Panc1 (cell line): ENCODE results near the gene ANGPTL7. TPM values are rescaled to one million over a fixed set of nuclear protein-coding genes. Genes with fewer than 3 reads are reported as not detected.

Experiments
- ATAC-seq: fragments of 200-7000 bp; cut with Tn5 transposase; 2 replicates; pipeline ENCODE4 v1.9.1; 2020; ENCODE audit warnings: mild to moderate bottlenecking, moderate library complexity
- BruUV-seq: library from RNA; stranded (reverse); fragments of 400-500 nt; replicated peaks from 2 replicates; lab custom pipeline; 2021; lab: Mats Ljungman, UMichigan
- CTCF ChIA-PET: fragments of 300-600 bp; sonication (Branson Sonifier 250); formaldehyde crosslinking; loops from one replicate; lab custom pipeline; 2022; ENCODE audit warnings: antibody characterized with exemption; lab: Charles Lee
- POLR2A ChIA-PET: fragments of 300-600 bp; sonication (Branson Sonifier 250); formaldehyde crosslinking; loops from one replicate; lab custom pipeline; 2022; ENCODE audit warnings: antibody characterized with exemption; lab: Charles Lee
- DNase-seq: peaks from one replicate; pipeline ENCODE4 v3.0.0-alpha.2; 2010; ENCODE audit warnings: low read depth, low spot score
- H3K27ac ChIP-seq: 2 replicates; pipeline ENCODE4 v1.5.1; 2011; ENCODE audit warnings: mild to moderate bottlenecking, low read length, inconsistent platforms
- H3K27me3 ChIP-seq: fragments of 200-500 bp; sonication (Bioruptor generic); 2 replicates; pipeline ENCODE4 v1.6.0; 2014; ENCODE audit warnings: low read length, inconsistent platforms; ENCODE audit not compliant: control insufficient read depth, insufficient read depth
- H3K36me3 ChIP-seq: fragments of 200-500 bp; sonication (Bioruptor generic); 2 replicates; pipeline ENCODE4 v1.5.1; 2014; ENCODE audit warnings: inconsistent platforms, mild to moderate bottlenecking, low read length, moderate library complexity; ENCODE audit not compliant: control insufficient read depth, insufficient read depth
- H3K4me1 ChIP-seq: 2 replicates; pipeline ENCODE4 v1.5.1; 2011; ENCODE audit warnings: inconsistent platforms, mild to moderate bottlenecking, low read length, moderate library complexity; ENCODE audit not compliant: control insufficient read depth, insufficient read depth
- H3K4me3 ChIP-seq, 2 experiments: 2 replicates each; pipeline ENCODE4 v1.5.1; 2011 to 2012; ENCODE audit warnings: low read depth in 2 of 2, low read length in 2 of 2, mild to moderate bottlenecking in 2 of 2, inconsistent platforms in 1 of 2, moderate library complexity in 1 of 2
- H3K9me3 ChIP-seq: fragments of 200-500 bp; sonication (Bioruptor generic); 2 replicates; pipeline ENCODE4 v1.5.1; 2014; ENCODE audit warnings: low read depth, mild to moderate bottlenecking, inconsistent platforms, low read length, moderate library complexity; ENCODE audit not compliant: control insufficient read depth, insufficient read depth
- CTCF ChIP-seq: fragments of 450-650 bp; IDR thresholded peaks from 2 replicates; pipeline ENCODE4 v1.5.1; 2017; ENCODE audit warnings: mild to moderate bottlenecking
- POLR2AphosphoS5 ChIP-seq: IDR thresholded peaks from 2 replicates; pipeline ENCODE4 v1.6.1; 2012; ENCODE audit warnings: mild to moderate bottlenecking, low read depth, low read length, moderate library complexity
- REST ChIP-seq, 2 experiments: IDR thresholded peaks; 2 replicates each; pipeline ENCODE4 v1.6.1; 2011 to 2012; ENCODE audit warnings: low read depth in 2 of 2, control low read depth in 1 of 2, low read length in 1 of 2, mild to moderate bottlenecking in 1 of 2, moderate library complexity in 1 of 2; ENCODE audit not compliant: insufficient read depth in 1 of 2
- SIN3A ChIP-seq: IDR thresholded peaks from 2 replicates; pipeline ENCODE4 v1.6.1; 2012; ENCODE audit warnings: low read depth, mild to moderate bottlenecking, low read length, moderate library complexity, borderline replicate concordance; ENCODE audit not compliant: insufficient read depth
- TCF7L2 ChIP-seq: IDR thresholded peaks from 2 replicates; pipeline ENCODE4 v1.6.1; 2011; ENCODE audit warnings: mild to moderate bottlenecking, low read depth, low read length, inconsistent platforms
- in situ Hi-C: cut with HindIII; loops from 2 replicates; pipeline ENCODE4 v1.10.0; 2016; ENCODE audit warnings: low sequenced_read_pairs, low pct_unique_long_range_greater_than_20kb
- intact Hi-C: fragments of 100-400 bp; cut with micrococcal nuclease; formaldehyde crosslinking; loops from one replicate; pipeline ENCODE4 v1.10.0; 2022; ENCODE audit not compliant: unreplicated experiment
- total RNA-seq: library from RNA; stranded (reverse); gene quantifications from one replicate; pipeline ENCODE4 v1.2.1, GENCODE V29; 2021; ENCODE audit not compliant: unreplicated experiment

ANGPTL7 gene
- total RNA-seq, 1 experiment from 2014 or later = not detected

GRCh38 chr1:11152755-11153154, 36.4 kb upstream of the ANGPTL7 start:
- Histone ChIP-seq H3K36me3 (peaks cover 8% of the 10 kb centered on the region), H3K4me3 (no peak overlapping the region), H3K27me3 (no peaks in the 10 kb centered on the region), H3K27ac (peak overlapping the region; percentile 52; the same call in 1 of the 2 replicates), H3K4me1 (0 out of 2 replicates have a peak, but pooled peaks cover 3% of the 10 kb centered on the region), H3K9me3 (no peaks in the 10 kb centered on the region)
- BruUV-seq = no TSS peak
- ChIA-PET POLR2A (interaction anchor here (0.6 kb wide), 1 partner anchor 83 kb away, joined by 8 read pairs; no protein-coding TSS in a partner anchor), CTCF (no interaction called here)
- intact Hi-C loops = no loop called here
- ATAC-seq (no peak), DNase-seq (no peak)
- TF ChIP-seq TCF7L2 (no peak), POLR2AphosphoS5 (no peak), CTCF (no peak), SIN3A (no peak), REST (IDR thresholded peaks at IDR 0.05; ENCODE audit: insufficient read depth in 1 of 2, low read depth in 2 of 2, low read length in 1 of 2) (no peak)
- in situ Hi-C loops = no loop called here

- H3K4me1 ChIP-seq = 0 out of 2 replicates have a peak, but pooled peaks cover 3% of the 10 kb centered on the region
- no TSS peak for BruUV-seq
- no peak for TF ChIP-seq REST (IDR thresholded peaks at IDR 0.05; ENCODE audit: insufficient read depth in 1 of 2, low read depth in 2 of 2, low read length in 1 of 2)
- no peak for TF ChIP-seq TCF7L2
- no peak for TF ChIP-seq POLR2AphosphoS5
- TF ChIP-seq SIN3A = no peak
- no peak for TF ChIP-seq CTCF
- in situ Hi-C loops = no loop called here
- intact Hi-C loops = no loop called here
- DNase-seq (no peak), ATAC-seq (no peak)
- ChIA-PET POLR2A (no interaction called here), CTCF (no interaction called here)
- H3K4me3 ChIP-seq = no peak overlapping the region
- H3K27me3 ChIP-seq = no peaks in the 10 kb centered on the region
- H3K27ac ChIP-seq = peak overlapping the region; percentile 52; the same call in 1 of the 2 replicates
- peaks cover 8% of the 10 kb centered on the region for H3K36me3 ChIP-seq
- no peaks in the 10 kb centered on the region for H3K9me3 ChIP-seq
Measured at GRCh38 chr1:11153184-11153583, 36.0 kb upstream of the ANGPTL7 start.
